H1 (cell line): ENCODE measurements around the gene GJC2. TPM values are rescaled to one million over a fixed set of nuclear protein-coding genes. Genes with fewer than 3 reads are reported as not detected.

Source experiments
- CBX5 ChIP-seq: fragments of 300-800, 300-1000 bp; sonication (generic); IDR thresholded peaks from 2 replicates; pipeline ENCODE4 v1.7.1; 2016; ENCODE audit warnings: antibody characterized with exemption, low read length, low read depth
- CTBP2 ChIP-seq: IDR thresholded peaks from 2 replicates; pipeline ENCODE4 v1.7.0; 2011; ENCODE audit warnings: borderline replicate concordance, mild to moderate bottlenecking, moderate library complexity, mixed read lengths, low read length; ENCODE audit not compliant: insufficient read depth, insufficient read length
- HDAC2 ChIP-seq, 2 experiments: fragments of 300-600 bp in 1 of 2; sonication (generic) in 1 of 2; IDR thresholded peaks; 2 replicates each; pipeline ENCODE4 v1.6.1; 2011 to 2012; ENCODE audit warnings: low read depth in 2 of 2, low read length in 2 of 2, mild to moderate bottlenecking in 2 of 2, moderate library complexity in 2 of 2, borderline replicate concordance in 1 of 2, inconsistent platforms in 1 of 2
- RNF2 ChIP-seq: fragments of 200-900, 300-1000 bp; sonication (generic); IDR thresholded peaks from 2 replicates; pipeline ENCODE4 v1.7.1; 2016; ENCODE audit warnings: borderline replicate concordance, low read depth, mild to moderate bottlenecking, antibody characterized with exemption, low read length; ENCODE audit not compliant: poor library complexity, severe bottlenecking; ENCODE audit errors: missing control alignments
- TCF12 ChIP-seq: IDR thresholded peaks from 2 replicates; pipeline ENCODE4 v1.6.1; 2011; ENCODE audit warnings: low read depth, mild to moderate bottlenecking, low read length
- polyA plus RNA-seq, 7 experiments: library from polyadenylated mRNA; depleted of rRNA in 3 of 7; stranded (reverse) in 5 of 7; unstranded in 2 of 7; fragments of >200 nt in 5 of 7; fragments of 200-250 nt in 2 of 7; gene quantifications; 1 replicate in 5 of 7; 2 replicates in 1 of 7; 4 replicates in 1 of 7; pipeline versions ENCODE4 v1.2.1 to v1.2.3, GENCODE V29; 2011 to 2013; ENCODE audit warnings: missing spikeins in 2 of 7, mixed read lengths in 2 of 7
- total RNA-seq: library from RNA; stranded (reverse); fragmentation: NEBNext Ultra II Directional; extraction: Animal tissue kit (Norgen Biotek cat#: 25700); gene quantifications from 2 replicates; pipeline ENCODE4 v1.2.1, GENCODE V29; 2021

The GJC2 gene
- total and polyA plus RNA-seq, 2 of the 8 experiments (the other 6 are each of a cell fraction or from before 2014, with no cell fraction given), result 0.17 to 0.54 TPM

GRCh38 chr1:228207851-228208821, 58.4 kb downstream of the GJC2 start, which contains the start of gene OBSCN (continued):
- TF ChIP-seq CTBP2 (no peak), RNF2 (no peak), TCF12 (no peak), HDAC2 (IDR thresholded peaks at IDR 0.05; ENCODE audit: borderline replicate concordance in 1 of 2, low read depth in 2 of 2, low read length in 2 of 2) (no peak), CBX5 (no peak)
